Measurements from ENCODE around the gene CD163L1. TPM values are rescaled to one million over a fixed set of nuclear protein-coding genes. Genes with fewer than 3 reads are reported as not detected.
"Not testable (repeated sequence)": the region's sequence is repeated elsewhere in the genome, so short reads cannot be mapped to it uniquely, and the experiment has no call there.

CD163L1 gene
- total RNA-seq, 4 donors from 2014 or later, result under 0.01 to 5.7 (median 3.8) TPM; not detected in 1

- no peaks in the 10 kb centered on the region for H3K9me3 ChIP-seq
- no peak for DNase-seq
- H3K4me1 ChIP-seq, result no peaks in the 10 kb centered on the region
- H3K36me3 ChIP-seq, result no peaks in the 10 kb centered on the region
- no peak overlapping the region for H3K27ac ChIP-seq
- TF ChIP-seq CTCF (IDR thresholded peaks at IDR 0.05) (no peak), POLR2A (IDR thresholded peaks at IDR 0.05) (no peak)
- intact Hi-C loops (cut with DNase I; ENCODE audit: low total_unique reads), result no loop called here
- no peak overlapping the region for H3K4me3 ChIP-seq
- no peaks in the 10 kb centered on the region for H3K27me3 ChIP-seq
These were observed 6.7 kb upstream of the CD163L1 start for GRCh38 chr12:7450667-7451066.

DNA sequence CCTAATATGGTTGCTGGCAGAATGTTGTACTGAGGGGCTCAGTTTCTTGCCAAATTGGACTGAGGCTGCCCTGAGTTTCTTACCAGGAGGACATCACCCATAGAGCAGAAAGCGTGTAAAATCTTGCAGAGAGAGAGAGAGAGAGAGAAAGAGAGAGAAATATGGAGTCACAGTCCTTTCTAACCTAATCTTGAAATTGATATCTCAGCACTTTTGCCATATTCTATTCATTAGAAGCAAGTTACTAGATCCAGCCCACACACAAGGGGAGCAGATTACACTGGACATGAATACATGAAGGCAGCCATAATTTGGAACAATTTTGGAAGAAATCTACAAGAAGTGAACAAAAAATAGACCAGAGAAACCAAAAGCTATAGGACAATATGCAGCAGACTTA is 4.1 kb upstream of the CD163L1 start:
- DNase-seq, result no peak
- Histone ChIP-seq H3K27ac (no peak overlapping the region), H3K4me3 (no peak overlapping the region), H3K9me3 (no peaks in the 10 kb centered on the region), H3K36me3 (no peaks in the 10 kb centered on the region), H3K27me3 (no peaks in the 10 kb centered on the region), H3K4me1 (no peaks in the 10 kb centered on the region)
- intact Hi-C loops (cut with DNase I; ENCODE audit: low total_unique reads), result no loop called here
- TF ChIP-seq CTCF (IDR thresholded peaks at IDR 0.05) (no peak), POLR2A (IDR thresholded peaks at IDR 0.05) (no peak)

GRCh38 chr12:7444537-7444936 is 584 bp upstream of the CD163L1 start:
- H3K4me1 ChIP-seq, result no peaks in the 10 kb centered on the region
- H3K36me3 ChIP-seq, result no peaks in the 10 kb centered on the region
- intact Hi-C loops (cut with DNase I; ENCODE audit: low total_unique reads), result no loop called here
- no peaks in the 10 kb centered on the region for H3K27me3 ChIP-seq
- no peak for TF ChIP-seq CTCF (IDR thresholded peaks at IDR 0.05)
- TF ChIP-seq POLR2A (IDR thresholded peaks at IDR 0.05), result no peak
- H3K4me3 ChIP-seq, result no peak overlapping the region
- no peaks in the 10 kb centered on the region for H3K9me3 ChIP-seq
- DNase-seq, result no peak
- no peak overlapping the region for H3K27ac ChIP-seq

GRCh38 chr12:7441216-7441615 is 2.7 kb downstream of the CD163L1 start:
- Histone ChIP-seq H3K4me3 (no peak overlapping the region), H3K4me1 (no peaks in the 10 kb centered on the region), H3K36me3 (no peaks in the 10 kb centered on the region), H3K27me3 (no peaks in the 10 kb centered on the region), H3K27ac (no peak overlapping the region), H3K9me3 (no peaks in the 10 kb centered on the region)
- intact Hi-C loops (cut with DNase I; ENCODE audit: low total_unique reads), result no loop called here
- TF ChIP-seq POLR2A (IDR thresholded peaks at IDR 0.05) (no peak), CTCF (IDR thresholded peaks at IDR 0.05) (no peak)
- DNase-seq, result no peak

GRCh38 chr12:7439579-7440505 is 4.1 kb downstream of the CD163L1 start:
- H3K4me1 ChIP-seq, result no peaks in the 10 kb centered on the region
- no peaks in the 10 kb centered on the region for H3K27me3 ChIP-seq
- no peaks in the 10 kb centered on the region for H3K9me3 ChIP-seq
- intact Hi-C loops (cut with DNase I; ENCODE audit: low total_unique reads), result no loop called here
- no peak overlapping the region for H3K4me3 ChIP-seq
- no peaks in the 10 kb centered on the region for H3K36me3 ChIP-seq
- TF ChIP-seq CTCF (IDR thresholded peaks at IDR 0.05), result no peak
- no peak for TF ChIP-seq POLR2A (IDR thresholded peaks at IDR 0.05)
- no peak overlapping the region for H3K27ac ChIP-seq
- DNase-seq, result no peak

DNA sequence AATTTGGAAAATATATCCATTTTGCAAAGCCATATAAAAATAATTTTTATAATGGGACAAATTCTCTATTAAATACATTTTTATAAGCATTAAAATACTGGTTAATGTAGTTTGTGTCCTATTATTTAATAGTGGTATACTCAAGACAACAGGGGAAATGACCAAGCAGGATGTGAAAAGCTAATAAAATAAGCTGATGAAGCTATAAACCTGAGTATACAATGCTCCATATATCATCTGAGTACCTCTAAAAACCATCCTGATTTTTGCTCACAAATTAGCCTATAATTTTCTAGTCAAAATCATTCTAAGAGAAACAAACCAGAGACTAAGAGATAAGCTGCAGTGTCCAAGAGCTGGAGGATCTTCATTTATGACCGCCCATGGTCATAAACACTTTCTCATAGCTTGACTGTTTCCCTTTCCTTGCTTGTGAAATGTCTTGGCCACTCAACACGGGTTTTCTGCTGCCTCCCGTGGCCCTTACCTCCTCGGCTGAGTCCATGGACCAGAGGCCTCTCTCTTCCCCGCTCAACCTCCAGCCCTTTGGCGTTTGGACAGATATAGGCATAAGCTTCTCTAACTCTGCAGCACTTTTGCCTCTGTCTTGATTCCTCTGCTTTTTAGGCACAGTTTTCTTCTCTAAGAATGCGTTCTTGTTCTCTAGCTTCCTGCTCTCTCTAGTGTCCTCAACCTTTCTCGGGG is 5.5 kb downstream of the CD163L1 start:
- DNase-seq; H3K9me3 ChIP-seq; H3K27ac ChIP-seq; H3K36me3 ChIP-seq; H3K27me3 ChIP-seq; H3K4me3 ChIP-seq; intact Hi-C loops (cut with DNase I; ENCODE audit: low total_unique reads); H3K4me1 ChIP-seq: not testable (repeated sequence)

GRCh38 chr12:7437494-7437893 is 6.5 kb downstream of the CD163L1 start:
- intact Hi-C loops (cut with DNase I; ENCODE audit: low total_unique reads); H3K27me3 ChIP-seq; H3K9me3 ChIP-seq; H3K36me3 ChIP-seq; H3K4me1 ChIP-seq; DNase-seq; H3K27ac ChIP-seq; H3K4me3 ChIP-seq: not testable (repeated sequence)
